ENCODE data around the gene MYO10.

Gene MYO10

GRCh38 chr5:16704945-16705344, 231.1 kb downstream of the MYO10 start:
- DNase-seq: no peak

- DNase-seq: no peak
These were observed 233.1 kb downstream of the MYO10 start for GRCh38 chr5:16702964-16703363.

GRCh38 chr5:16701134-16702099, 234.7 kb downstream of the MYO10 start:
- no peak for DNase-seq

- no peak for DNase-seq
These were observed 236.0 kb downstream of the MYO10 start for GRCh38 chr5:16700081-16700480.

GRCh38 chr5:16695779-16696178, 240.3 kb downstream of the MYO10 start:
- DNase-seq: no peak

- DNase-seq: no peak
These were observed 242.2 kb downstream of the MYO10 start for GRCh38 chr5:16693879-16694278.

- no peak for DNase-seq
These were observed 244.4 kb downstream of the MYO10 start for GRCh38 chr5:16691731-16692130.

- no peak for DNase-seq
These were observed 245.7 kb downstream of the MYO10 start for GRCh38 chr5:16690243-16690852.

- no peak for DNase-seq
These were observed 248.2 kb downstream of the MYO10 start for GRCh38 chr5:16687898-16688297.

GRCh38 chr5:16685069-16685468, 251.0 kb downstream of the MYO10 start:
- DNase-seq: no peak

- no peak for DNase-seq
These were observed 254.2 kb downstream of the MYO10 start for GRCh38 chr5:16681876-16682275.

GRCh38 chr5:16679863-16680262, 256.2 kb downstream of the MYO10 start:
- no peak for DNase-seq

GRCh38 chr5:16679190-16679589, 256.9 kb downstream of the MYO10 start:
- no peak for DNase-seq

- no peak for DNase-seq
These were observed 260.3 kb downstream of the MYO10 start for GRCh38 chr5:16675806-16676205.

GRCh38 chr5:16674750-16675149, 261.3 kb downstream of the MYO10 start:
- no peak for DNase-seq

GRCh38 chr5:16673241-16674201, 262.6 kb downstream of the MYO10 start:
- DNase-seq: no peak

GRCh38 chr5:16671208-16671607, 264.9 kb downstream of the MYO10 start:
- DNase-seq: no peak

- no peak for DNase-seq
These were observed 266.3 kb downstream of the MYO10 start for GRCh38 chr5:16669776-16670175.

- DNase-seq: no peak
These were observed 267.5 kb downstream of the MYO10 start for GRCh38 chr5:16668631-16669030.

- no peak for DNase-seq
These were observed 267.9 kb downstream of the MYO10 start for GRCh38 chr5:16668194-16668593.

- DNase-seq: no peak
These were observed 269.1 kb downstream of the MYO10 start for GRCh38 chr5:16666883-16667398.

GRCh38 chr5:16666130-16666882, 269.8 kb downstream of the MYO10 start:
- DNase-seq: no peak

All from CD4-positive, alpha-beta T cell treated with Interleukin-15 for 1 hour (primary cell).